ENCODE data around the gene FFAR2.
"Not testable (repeated sequence)": the region's sequence is repeated elsewhere in the genome, so short reads cannot be mapped to it uniquely, and the experiment has no call there.

FFAR2 gene

DNA sequence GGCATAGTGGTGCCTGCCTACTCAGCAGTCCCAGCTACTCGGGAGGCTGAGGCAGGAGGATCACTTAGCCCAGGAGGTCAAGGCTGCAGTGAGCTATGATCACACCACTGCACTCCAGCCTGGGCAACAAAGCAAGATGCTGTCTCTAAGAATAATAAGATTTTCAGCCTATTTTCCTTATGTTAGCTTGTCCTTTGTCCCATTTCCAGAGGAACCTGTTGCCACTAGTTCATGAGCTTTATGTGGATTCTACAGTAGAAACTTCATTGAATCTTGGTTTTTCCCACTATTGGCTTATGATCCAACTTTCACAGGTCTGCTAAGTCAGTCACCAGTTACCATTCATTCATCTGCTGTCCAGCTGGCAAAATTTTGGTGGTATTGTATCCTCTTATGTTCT, 18.2 kb downstream of the FFAR2 start:
- ChIA-PET POLR2A (ENCODE audit: low non-redundant PET) (no interaction called here), CTCF (interaction anchor here (1.2 kb wide), 1 partner anchor 113 kb away, joined by 7 read pairs; no protein-coding TSS in a partner anchor)
- no peak for DNase-seq (ENCODE audit: low spot score)
- H3K27ac ChIP-seq, result no peak overlapping the region
- no peak for TF ChIP-seq CTCF (conservative IDR thresholded peaks at IDR 0.05; ENCODE audit: low read depth)

- ChIA-PET CTCF (interaction anchor here (0.6 to 3.4 kb wide), 8 partner anchors 12 to 115 kb away, joined by 3 to 52 read pairs (median 4); partner anchors contain the start of gene FFAR3), POLR2A (ENCODE audit: low non-redundant PET) (no interaction called here)
- no peak overlapping the region for H3K27ac ChIP-seq
- peak; percentile 68 for DNase-seq (ENCODE audit: low spot score)
- peak; percentile 61 for TF ChIP-seq CTCF (conservative IDR thresholded peaks at IDR 0.05; ENCODE audit: low read depth)
Observed at GRCh38 chr19:35468637-35469036, 20.6 kb downstream of the FFAR2 start.

GRCh38 chr19:35470128-35470527, 22.1 kb downstream of the FFAR2 start:
- POLR2A ChIA-PET (ENCODE audit: low non-redundant PET), result no interaction called here

GRCh38 chr19:35471075-35471474, 23.0 kb downstream of the FFAR2 start:
- DNase-seq (ENCODE audit: low spot score); POLR2A ChIA-PET (ENCODE audit: low non-redundant PET); H3K27ac ChIP-seq: not testable (repeated sequence)
- CTCF ChIA-PET, result interaction anchor here (0.5 kb wide), 1 partner anchor 358 kb away, joined by 4 read pairs; no protein-coding TSS in a partner anchor

More at GRCh38 chr19:35470128-35470527, 22.1 kb downstream of the FFAR2 start:
- no peak for DNase-seq (ENCODE audit: low spot score)
- no peak for TF ChIP-seq CTCF (conservative IDR thresholded peaks at IDR 0.05; ENCODE audit: low read depth)
- CTCF ChIA-PET, result interaction anchor here (0.9 to 3.4 kb wide), 2 partner anchors 16 to 117 kb away, joined by 3 to 52 read pairs; no protein-coding TSS in a partner anchor
- no peak overlapping the region for H3K27ac ChIP-seq

DNA sequence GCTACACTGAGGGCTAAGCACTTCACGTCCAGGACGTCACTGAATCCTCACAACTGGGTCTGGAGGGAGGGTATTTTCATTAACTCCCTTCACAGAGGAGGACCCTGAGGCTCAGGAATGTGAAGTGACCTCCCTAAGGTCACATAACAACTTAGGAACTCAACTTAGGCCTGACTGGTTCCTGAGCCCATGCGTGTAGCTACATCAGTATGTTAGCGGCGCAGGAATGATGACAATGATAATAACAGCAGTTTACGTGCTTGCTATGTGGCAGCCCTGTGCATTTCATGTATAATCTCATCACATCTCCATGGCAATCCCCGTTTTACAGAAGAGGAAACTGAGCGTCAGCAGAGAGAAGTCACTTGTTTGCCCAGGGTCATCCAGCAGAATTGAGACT, 23.9 kb downstream of the FFAR2 start:
- no peak overlapping the region for H3K27ac ChIP-seq
- CTCF ChIA-PET, result interaction anchor here (0.5 kb wide), 2 partner anchors 229 to 359 kb away, joined by 3 to 4 read pairs; no protein-coding TSS in a partner anchor

GRCh38 chr19:35474104-35474503, 26.0 kb downstream of the FFAR2 start:
- CTCF ChIA-PET, result interaction anchor here (0.9 to 1.3 kb wide), 2 partner anchors 121 to 201 kb away, joined by 5 to 6 read pairs; no protein-coding TSS in a partner anchor
- POLR2A ChIA-PET (ENCODE audit: low non-redundant PET), result no interaction called here
- TF ChIP-seq CTCF (conservative IDR thresholded peaks at IDR 0.05; ENCODE audit: low read depth), result no peak
- no peak for DNase-seq (ENCODE audit: low spot score)
- no peak overlapping the region for H3K27ac ChIP-seq

More for the DNA sequence above, 23.9 kb downstream of the FFAR2 start:
- TF ChIP-seq CTCF (conservative IDR thresholded peaks at IDR 0.05; ENCODE audit: low read depth), result no peak
- DNase-seq (ENCODE audit: low spot score), result no peak
- POLR2A ChIA-PET (ENCODE audit: low non-redundant PET), result no interaction called here

- H3K27ac ChIP-seq; DNase-seq (ENCODE audit: low spot score); POLR2A ChIA-PET (ENCODE audit: low non-redundant PET): not testable (repeated sequence)
- CTCF ChIA-PET, result interaction anchor here (0.9 kb wide), 1 partner anchor 201 kb away, joined by 5 read pairs; no protein-coding TSS in a partner anchor
Observed at GRCh38 chr19:35474594-35474993, 26.5 kb downstream of the FFAR2 start.
